GM12878 (cell line): ENCODE measurements around the gene MCRIP2.

Source experiments
- CTCF ChIP-seq, 3 experiments: IDR thresholded peaks in 2 of 3; conservative IDR thresholded peaks in 1 of 3; 2 replicates each; pipeline ENCODE4 v1.5.1; 2011; ENCODE audit warnings: low read depth in 3 of 3, low read length in 3 of 3, mild to moderate bottlenecking in 3 of 3, control low read depth in 2 of 3, moderate library complexity in 2 of 3, inconsistent platforms in 1 of 3, mixed read lengths in 1 of 3; ENCODE audit not compliant: control insufficient read depth in 2 of 3, insufficient read depth in 1 of 3; ENCODE audit errors: extremely low read depth in 1 of 3
- EED ChIP-seq: sonication (generic); IDR thresholded peaks from 2 replicates; pipeline ENCODE4 v1.6.1; 2016; ENCODE audit warnings: antibody characterized with exemption, low read depth
- EZH2 ChIP-seq: IDR thresholded peaks from 2 replicates; pipeline ENCODE4 v1.6.1; 2012; ENCODE audit warnings: low read depth, mild to moderate bottlenecking, control low read depth, inconsistent platforms, low read length, borderline replicate concordance; ENCODE audit not compliant: control insufficient read depth
- MXI1 ChIP-seq: fragments of 150-350 bp; IDR thresholded peaks from 2 replicates; pipeline ENCODE4 v1.6.1; 2011; ENCODE audit warnings: low read depth, mild to moderate bottlenecking, inconsistent platforms, low read length, improper control_type of control experiment
- POLR2A ChIP-seq: IDR thresholded peaks from 2 replicates; pipeline ENCODE4 v1.6.1; 2011; ENCODE audit warnings: low read depth, mild to moderate bottlenecking, low read length
- RB1 ChIP-seq: fragments of 450-650 bp; formaldehyde crosslinking; IDR thresholded peaks from 2 replicates; pipeline ENCODE4 v1.6.1; 2017; ENCODE audit warnings: mild to moderate bottlenecking, borderline replicate concordance
- RFX5 ChIP-seq: IDR thresholded peaks from 2 replicates; pipeline ENCODE4 v1.6.1; 2011; ENCODE audit warnings: low read depth, low read length, improper control_type of control experiment
- SMC3 ChIP-seq: IDR thresholded peaks from 2 replicates; pipeline ENCODE4 v1.6.1; 2011; ENCODE audit warnings: low read length, improper control_type of control experiment, borderline replicate concordance
- ZNF217 ChIP-seq: fragments of 450-650 bp; IDR thresholded peaks from 2 replicates; pipeline ENCODE4 v1.6.1; 2017; ENCODE audit warnings: antibody characterized with exemption, mild to moderate bottlenecking
- ZZZ3 ChIP-seq: IDR thresholded peaks from 2 replicates; pipeline ENCODE4 v1.6.1; 2011; ENCODE audit warnings: low read depth; ENCODE audit not compliant: control insufficient read depth, insufficient read length

GRCh38 chr16:662095-662494 lies 20.5 kb downstream of the MCRIP2 start:
- TF ChIP-seq CTCF (IDR thresholded peaks at IDR 0.05 in 2 of 3, conservative IDR thresholded peaks at IDR 0.05 in 1 of 3; ENCODE audit: control insufficient read depth in 2 of 3, extremely low read depth in 1 of 3, insufficient read depth in 1 of 3, low read depth in 3 of 3, low read length in 3 of 3) (no peak), ZZZ3 (no peak), RFX5 (no peak), EED (no peak), SMC3 (no peak), EZH2 (no peak), RB1 (no peak), ZNF217 (no peak), MXI1 (no peak), POLR2A (no peak)
